OCI-LY1 (cell line): ENCODE measurements around the gene TNNT3.

Experiments used
- CTCF ChIP-seq: fragments of 200-600 bp; sonication (generic), shearing (Covaris generic); IDR thresholded peaks from 2 replicates; pipeline ENCODE4 v1.5.1; 2017; ENCODE audit warnings: mild to moderate bottlenecking, antibody characterized with exemption, low read length, moderate library complexity, mixed read lengths
- EZH2 ChIP-seq: fragments of 200-600 bp; sonication (generic), shearing (Covaris generic); IDR thresholded peaks from 2 replicates; pipeline ENCODE4 v1.8.0; 2017; ENCODE audit warnings: borderline replicate concordance, mixed run types, mild to moderate bottlenecking, antibody characterized with exemption, low read length, moderate library complexity, mixed read lengths

- TF ChIP-seq CTCF (no peak), EZH2 (no peak)
Observed at GRCh38 chr11:1964955-1965354, 45.5 kb downstream of the TNNT3 start.
